Measurements from ENCODE around the gene CEMIP2.
"Not testable (repeated sequence)": the region's sequence is repeated elsewhere in the genome, so short reads cannot be mapped to it uniquely, and the experiment has no call there.

Gene CEMIP2

DNA sequence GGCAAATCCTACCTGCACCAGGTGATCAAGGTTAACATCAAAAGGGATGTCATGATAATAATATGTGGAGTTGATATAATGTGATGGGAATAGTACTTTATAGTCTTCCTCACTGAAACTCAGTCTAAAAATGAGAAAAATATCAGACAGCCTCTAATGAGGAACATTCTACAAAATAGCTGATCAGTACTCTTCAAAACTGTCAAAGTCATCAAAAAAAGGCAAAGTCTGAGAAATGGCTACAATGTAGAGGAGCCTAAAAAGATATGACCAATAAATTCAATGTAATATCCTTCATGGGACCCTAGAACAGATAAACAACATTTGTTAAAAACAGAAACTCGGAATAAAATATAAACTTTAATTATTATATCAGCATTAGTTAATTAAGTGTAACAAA, 95.7 kb downstream of the CEMIP2 start:
- no peak for DNase-seq

DNA sequence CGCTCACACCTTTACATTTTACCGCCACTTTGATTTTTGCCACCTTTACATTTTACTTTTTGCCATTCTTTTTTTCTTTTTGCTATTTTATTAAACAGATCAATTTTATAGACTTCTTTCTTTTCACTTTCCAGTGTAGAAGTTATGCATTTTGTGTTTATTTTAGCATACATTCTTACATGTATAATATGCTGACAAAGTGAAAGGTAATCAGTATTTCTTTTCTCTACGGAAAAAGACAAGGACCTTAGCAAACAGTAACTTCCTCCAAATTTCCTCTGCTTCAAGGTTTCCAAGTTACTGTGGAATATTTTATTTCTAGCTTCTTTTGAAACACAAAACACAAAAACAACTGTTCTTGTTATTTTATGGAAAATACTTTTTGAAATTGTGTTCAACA, 97.0 kb downstream of the CEMIP2 start:
- DNase-seq: no peak

DNA sequence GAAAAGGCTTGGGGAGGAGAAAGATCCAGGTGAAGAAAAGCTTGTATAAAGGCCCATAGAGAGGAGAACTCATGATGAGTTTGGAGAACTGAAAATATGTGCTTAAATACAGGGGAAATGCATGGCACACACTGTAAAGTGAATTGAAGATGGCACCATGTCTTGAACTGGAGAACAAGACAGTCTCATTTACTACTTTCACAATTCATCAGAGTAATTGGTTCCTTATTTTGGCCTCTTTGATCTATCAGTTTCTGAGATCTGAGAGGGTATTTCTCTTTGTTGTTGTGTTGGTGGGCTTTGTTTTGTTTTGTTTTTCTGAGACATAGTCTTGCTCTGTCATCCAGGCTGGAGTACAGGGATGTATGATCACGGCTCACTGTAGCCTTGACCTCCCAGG, 98.2 kb downstream of the CEMIP2 start:
- DNase-seq: no peak

DNA sequence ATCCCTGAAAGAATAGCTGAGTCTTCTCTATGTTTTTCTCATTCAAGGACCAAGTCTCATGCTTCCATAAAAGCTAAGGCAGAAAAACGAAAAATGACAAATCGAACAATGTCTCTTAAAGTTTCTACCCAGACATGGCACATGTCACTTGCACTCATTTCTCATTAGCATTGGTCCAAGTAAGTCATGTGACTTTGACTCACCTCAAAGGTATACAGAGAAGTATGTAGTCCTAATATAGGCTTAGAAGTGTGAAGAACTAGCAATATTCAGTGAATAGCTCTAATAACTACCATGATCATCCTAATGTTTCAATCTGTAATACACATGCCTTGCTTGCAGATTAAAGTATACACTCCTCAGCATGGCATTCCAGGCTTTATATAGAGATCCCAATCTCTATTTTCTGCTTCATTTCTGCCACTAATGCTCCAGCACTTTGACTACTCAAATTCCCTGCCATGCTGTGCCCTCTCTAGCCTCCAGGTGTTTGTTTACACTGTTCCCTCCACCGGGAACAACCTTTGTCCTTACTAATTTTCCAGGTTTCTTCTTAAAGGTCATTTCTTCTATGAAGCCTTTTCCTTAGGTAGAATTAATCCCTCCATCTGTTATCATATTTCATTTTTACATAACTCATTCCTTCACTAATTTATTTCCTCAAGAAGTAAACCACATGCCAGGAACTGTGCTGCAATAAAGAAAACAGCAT, 98.9 kb downstream of the CEMIP2 start:
- no peak for DNase-seq

DNA sequence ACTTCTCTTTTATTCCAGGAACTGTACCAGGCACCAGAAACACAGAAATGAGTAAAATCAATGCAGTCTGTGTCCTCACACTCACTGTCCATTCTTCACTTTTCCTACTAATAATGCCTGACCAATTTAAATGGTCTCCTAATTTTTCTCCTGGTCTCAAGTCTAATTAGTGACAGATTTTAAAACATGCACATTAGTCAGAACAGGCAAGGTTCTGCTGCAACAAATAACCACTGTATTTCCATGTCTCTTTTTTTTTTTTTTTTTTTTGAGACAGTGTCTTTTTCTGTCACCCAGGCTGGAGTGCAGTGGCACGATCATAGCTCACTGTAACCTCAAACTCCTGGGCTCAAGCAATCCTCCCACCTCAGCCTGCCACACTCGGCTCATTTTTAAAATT, 99.6 kb downstream of the CEMIP2 start:
- DNase-seq: no peak

DNA sequence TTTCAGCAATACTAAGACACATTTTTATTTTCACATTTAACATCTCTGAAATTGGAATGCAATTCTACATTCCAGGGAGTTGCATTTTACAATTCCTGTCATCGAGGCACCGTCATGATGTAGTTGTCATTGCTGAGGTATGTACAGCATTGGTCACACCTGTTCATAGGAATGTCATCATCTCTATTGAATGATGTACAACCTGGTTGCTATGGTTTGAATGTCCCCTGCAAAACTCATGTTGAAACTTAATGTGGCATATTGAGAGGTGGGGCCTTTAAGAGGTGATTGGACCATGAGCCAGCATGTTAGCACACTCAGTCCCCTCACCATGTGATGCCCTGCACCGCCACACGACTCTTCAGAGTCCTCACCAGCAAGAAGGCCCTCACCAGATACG, 103.1 kb downstream of the CEMIP2 start:
- no peak for DNase-seq

DNA sequence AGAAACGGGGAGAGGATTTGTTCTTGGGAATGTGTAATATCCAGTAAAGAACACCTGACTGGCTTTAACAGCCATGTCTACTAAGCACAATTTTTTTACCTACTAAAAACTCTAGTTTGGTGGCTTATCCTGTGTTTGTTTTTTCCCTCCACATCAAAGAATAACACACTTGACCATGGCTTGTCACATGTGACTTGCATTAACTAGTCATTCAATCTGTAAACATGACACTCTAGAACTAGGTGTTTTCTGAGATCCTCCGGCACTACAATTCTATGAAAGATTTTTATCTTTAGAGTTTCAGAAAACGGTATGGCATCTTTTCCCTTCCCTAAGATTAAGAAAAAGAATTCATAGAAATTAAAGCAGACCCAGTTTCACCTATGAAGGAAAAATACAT, 103.7 kb downstream of the CEMIP2 start:
- no peak for DNase-seq

DNA sequence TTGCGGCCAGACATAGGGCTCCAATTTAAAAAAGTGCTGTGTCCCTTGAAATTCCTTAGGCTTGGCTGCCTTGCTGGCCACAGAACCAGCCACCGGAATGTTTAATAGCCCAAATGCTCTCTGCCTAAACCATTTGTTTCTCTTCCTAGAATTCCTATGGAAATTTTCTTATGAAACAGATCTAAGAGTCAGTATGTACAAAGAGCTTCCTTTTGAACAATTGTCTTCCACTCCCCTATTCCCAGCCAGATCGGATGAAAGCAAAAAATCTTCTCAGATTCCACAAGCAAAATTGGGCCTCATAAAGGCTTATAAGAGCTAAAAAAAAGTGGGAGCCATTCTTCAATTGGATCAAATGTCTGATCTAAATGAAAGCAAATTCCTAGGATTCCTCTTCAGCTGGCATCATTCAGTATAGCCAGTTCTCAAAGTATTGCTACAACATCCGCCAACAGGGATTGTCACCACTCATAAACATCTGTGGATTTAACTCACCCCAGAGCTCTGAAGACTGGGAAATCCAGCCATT, 104.3 kb downstream of the CEMIP2 start:
- no peak for DNase-seq

DNA sequence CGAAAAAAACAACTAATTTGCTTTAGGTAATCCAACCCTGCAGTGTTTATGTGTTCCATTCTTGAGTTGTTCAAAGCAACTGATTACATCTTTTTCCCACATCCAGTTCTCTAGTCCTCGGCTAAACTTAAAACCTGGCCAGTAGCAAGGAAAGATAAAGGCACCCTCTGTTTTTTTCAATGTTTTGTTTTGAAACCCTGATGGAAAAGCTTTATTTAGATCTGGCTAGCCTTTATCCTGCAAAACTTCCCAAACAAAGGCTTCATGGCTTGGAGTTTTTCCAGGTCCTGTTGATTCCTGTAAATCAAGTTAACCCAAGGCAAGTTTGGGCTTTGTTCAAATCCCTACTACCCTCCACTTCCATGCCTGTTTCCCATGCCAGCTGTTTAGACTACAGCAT, 105.1 kb downstream of the CEMIP2 start:
- DNase-seq: no peak

DNA sequence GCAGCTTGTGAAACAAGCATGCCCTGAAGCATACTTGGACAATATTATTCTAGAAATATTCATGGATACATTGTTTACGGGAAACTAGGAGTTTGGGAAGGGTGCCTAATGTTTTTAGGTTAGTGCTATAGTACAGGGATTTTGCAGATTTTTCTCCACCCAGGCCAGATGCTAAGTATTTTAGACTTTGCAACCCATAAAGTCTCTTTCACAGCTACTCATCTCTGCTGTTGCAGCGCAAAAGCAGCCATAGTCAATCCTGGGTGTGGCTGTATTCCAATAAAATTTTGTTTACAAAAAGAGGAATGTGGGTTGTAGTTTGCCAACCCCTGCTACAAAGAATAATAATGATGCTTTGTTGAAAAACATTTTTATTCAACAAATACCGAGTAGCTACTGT, 106.2 kb downstream of the CEMIP2 start:
- no peak for DNase-seq

DNA sequence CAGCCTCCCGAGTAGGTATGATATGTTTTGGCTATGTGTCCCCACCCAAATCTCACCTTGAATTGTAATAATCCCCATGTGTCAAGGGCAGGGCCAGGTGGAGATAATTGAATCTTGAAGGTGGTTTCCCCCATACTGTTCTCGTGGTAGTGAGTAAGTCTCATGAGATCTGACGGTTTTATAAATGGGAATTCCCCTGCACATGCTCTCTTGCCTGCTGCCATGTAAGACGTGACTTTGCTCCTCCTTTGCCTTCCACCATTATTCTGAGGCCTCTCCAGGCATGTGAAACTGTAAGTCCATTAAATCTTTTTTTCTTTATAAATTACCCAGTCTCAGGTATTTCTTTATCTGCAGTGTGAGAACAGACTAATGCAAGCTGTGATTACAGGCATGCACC, 111.0 kb downstream of the CEMIP2 start:
- DNase-seq: not testable (repeated sequence)

DNA sequence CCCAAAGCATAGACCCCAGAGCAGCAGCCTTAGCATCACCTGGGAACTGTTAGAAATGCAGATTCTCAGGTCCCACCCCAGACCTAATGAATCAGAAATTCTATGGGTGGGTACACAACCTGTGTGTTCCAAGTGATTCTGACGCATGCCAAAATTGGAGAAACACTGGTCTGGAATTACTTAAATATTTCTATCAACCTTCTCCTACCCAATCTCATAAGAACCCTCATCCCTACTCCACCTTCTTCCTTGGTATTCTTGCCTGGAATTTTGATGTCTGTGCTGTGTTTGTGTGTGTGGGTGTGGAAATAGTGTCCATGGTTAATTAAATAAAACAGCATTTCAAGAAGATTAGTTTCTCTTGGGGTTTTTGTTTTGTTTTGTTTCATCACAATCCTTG, 111.8 kb downstream of the CEMIP2 start:
- no peak for DNase-seq

DNA sequence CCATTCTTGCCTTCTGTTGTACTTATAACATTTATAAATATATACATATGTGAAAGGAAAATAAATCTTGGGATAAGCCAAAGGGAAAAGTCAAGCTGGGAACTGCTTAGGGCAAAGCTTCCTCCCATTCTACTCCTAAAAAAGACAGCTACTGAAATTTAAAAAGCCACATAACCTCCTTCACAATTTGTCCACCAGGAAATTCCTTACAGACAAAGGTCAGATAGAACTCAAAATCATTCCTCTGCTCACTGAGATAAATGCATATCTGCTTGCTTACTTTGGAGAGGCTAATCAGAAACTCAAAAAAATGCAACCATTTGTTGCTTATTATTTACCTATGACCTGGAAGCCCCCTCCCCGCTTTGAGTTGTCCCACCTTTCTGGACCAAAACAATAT, 112.5 kb downstream of the CEMIP2 start:
- no peak for DNase-seq

DNA sequence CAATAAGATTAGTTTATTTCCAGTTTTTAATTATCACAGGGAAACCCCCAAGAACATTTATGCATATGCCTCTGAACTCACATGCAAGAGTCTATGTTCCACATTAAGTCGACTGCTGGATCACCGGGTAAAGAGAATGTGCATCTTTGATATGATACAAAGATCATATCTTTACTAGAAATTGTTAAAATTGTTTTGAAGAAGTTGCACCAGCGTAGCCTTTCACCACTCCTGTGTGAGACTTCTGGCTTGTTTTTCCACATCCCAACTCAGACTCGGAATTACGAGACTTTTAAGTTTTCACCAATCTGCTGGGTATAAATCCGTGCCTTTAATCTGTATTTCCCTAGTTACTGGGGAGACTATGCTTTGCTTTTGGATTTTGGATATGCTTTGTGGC, 113.2 kb downstream of the CEMIP2 start:
- DNase-seq: no peak

DNA sequence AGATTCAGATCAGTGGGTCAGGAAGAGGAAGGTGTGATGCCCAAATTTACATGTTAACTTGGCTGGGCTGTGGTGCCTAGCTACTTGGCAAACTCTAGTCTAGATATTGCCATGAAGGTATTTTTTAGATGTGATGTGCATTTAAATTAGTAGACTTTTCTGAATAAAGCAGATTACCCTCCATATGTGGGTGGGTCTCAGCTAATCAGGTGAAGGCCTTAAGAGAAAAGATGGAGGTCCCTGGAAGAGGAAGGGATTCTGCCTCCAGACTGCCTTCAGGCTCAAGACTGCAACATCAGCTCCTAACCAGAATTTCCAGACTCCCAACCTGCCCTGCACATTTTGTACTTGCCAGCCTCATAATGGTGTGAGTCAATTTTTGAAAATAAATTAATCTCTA, 115.8 kb downstream of the CEMIP2 start:
- DNase-seq: no peak

DNA sequence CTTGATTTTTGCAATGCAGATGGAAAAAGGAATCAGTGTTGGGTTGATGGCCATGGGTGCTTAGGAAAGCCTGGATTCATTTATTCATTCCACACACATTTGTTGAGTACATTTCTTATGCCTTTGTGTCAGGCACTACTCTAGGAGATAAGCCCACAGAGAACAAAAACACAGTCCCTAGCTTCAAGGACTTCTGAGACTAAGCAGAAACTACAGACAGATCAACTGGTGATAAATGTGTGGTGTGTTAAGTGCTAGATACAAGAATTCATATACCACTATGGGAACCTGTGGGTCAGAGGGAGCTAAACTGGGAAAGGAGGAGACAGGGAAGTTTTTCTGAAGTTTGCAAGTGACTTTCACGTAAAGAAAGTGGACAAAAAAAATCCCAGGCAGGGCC, 119.9 kb downstream of the CEMIP2 start:
- no peak for DNase-seq

DNA sequence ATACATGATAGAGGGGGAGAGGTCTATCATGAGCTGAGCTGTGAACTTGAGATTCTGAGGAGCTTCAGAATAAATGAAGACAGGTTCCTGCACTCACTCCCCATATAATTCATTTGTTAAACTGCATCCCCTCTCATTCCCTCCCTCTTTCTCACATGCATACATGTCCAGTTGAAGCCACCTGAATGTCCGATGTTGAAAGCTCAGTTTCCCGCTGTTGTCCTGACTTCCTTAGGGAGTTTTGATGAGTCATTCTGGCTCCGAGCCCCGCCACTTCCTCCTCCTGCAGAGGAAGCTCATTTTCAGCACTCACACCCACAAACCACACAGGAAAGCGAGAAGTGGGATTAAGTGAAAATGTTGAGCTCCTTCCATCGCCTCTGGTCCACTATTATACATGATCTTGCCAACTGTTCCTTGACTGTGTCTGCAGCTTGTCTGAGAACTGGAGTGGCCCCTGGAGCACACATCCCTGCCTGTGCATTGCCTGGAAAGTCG, 121.2 kb downstream of the CEMIP2 start:
- DNase-seq: peak; percentile 6

DNA sequence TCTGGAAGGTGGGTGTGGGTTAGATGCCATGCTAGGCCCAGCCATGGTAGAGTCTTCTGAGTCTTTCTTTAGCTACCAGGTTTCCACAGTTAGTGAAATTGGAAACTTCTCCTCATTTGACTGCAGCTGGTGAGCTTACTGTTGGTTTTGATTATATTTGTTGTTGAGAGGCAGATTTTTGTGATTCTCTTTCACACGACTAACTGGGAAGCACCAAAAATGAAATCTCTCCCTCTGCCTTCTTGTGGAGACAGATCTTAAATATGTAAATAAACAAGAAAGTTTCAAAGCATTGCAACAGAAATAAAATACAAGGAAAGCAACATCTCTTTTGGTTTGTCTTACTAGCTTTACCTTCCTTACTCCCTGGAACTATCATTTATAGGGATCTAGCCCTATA, 122.2 kb downstream of the CEMIP2 start:
- no peak for DNase-seq

DNA sequence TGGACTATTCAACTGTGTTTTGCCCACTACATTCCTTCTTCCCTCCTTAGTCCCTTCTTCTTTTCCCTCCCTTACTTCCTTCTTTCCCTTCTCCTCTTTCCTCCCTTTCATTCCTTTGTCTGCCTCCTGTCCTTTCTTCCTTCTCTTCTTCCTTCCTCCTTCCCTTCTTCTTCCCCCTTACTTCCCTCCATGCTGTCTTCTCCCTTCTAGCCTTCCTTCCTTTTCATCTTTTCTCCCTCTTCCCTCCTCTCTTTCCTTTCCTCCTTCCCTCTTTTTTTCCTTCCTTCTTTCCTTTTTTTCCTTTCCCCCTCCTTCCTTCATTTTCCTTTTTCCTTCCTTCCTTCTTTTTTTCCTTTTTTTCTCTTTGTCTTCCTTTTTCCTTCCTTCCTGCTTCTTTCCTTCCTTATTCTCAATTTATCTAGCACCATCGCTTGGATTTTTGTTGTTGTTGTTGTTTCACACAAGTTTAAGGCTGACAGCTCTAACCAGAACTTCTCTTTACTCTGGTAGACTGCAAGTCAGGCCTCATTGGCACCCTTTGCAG, 123.4 kb downstream of the CEMIP2 start:
- DNase-seq: no peak

DNA sequence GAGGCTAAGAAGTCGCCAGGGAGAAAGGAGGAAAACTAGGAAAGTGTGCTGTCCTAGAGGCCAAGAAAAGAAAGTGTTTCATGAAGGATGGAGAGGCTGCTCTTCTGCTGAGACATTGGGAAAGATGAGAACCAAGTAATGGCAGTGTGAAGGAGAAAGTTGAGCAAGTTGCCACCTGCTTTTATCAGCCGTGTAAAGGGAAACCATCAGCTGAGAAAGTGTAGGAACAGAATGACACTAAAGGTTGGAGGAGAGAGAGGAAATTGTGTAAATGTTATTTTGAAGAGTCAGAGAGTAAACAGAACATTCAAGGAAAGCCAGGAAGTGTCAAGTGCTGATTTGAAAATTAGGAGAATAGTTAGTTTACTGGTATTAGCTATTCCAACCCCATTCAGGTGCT, 125.0 kb downstream of the CEMIP2 start:
- DNase-seq: no peak

DNA sequence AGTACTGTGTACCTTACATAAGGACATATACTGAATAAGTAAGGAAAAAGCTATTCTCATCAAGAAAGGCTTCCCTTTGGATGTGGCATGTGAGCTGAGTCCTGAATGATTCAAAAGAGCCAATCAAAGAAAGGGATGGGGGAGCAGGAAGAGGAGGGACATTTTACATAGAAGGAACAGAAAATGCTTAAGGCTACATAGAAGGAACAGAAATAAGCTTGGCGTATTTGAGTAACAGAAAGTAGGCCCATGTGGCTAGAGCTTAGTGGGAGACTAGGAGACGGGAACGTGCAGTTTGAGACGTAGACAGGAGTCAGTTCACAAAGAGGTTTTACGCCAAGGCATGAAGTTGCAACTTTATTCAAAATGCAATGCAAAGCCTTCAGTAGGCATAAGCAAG, 126.3 kb downstream of the CEMIP2 start:
- DNase-seq: no peak

DNA sequence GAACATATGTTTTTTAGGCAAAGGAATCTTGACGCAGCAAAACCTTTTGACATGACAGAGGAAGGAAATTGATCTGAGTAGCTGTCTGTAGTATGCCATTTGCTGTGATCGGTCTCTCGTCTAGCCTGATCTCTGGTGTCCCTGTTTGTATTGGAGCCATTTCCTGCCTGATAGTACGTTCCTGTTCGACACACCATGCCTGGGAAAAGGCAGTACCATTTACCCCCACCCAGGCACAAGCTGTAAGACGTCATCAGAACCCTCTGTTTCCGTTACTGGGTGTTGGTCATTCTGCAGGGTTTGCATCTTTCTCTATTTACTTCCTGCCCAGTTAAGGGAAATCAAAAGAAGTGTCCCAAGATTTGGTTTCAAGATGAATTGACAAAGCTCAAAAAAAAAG, 129.7 kb downstream of the CEMIP2 start:
- DNase-seq: peak; percentile 5

DNA sequence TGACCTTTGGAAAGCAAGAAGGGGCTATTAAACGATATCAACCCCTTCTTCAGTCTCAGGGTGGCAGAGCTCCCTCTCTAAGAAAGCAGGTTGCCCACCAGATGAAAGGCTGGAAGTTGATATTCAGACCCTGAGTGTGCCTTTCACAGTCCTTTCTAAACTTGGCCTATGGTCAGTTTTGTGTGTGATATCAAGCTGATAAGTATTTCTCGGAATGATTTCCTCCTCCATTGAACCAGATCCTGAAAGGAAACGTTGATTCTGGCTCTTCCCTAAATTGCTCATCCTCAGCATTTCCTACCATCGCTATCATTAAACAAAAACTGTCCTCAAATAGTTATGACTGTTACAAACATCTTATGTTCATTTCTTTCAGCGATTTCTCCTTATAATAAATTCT, 130.4 kb downstream of the CEMIP2 start:
- DNase-seq: no peak

DNA sequence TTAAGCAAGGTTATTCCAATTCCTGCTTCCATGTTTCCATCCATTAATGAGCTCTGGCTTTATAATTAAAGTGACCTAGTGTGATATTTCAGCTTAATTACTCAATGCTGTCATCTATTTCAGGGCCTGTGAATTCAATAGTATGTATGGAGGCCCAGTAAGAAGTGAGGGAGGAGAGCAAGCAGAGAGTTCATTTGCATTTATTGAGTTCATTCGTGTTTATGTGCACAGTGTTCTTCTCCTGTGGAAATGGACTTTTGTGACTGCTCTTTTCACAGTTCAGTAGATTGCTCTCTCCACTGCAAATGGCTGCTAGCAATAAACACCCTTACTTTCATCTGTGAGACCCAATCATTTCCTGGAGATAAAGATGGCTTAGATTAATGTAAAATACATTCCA, 130.9 kb downstream of the CEMIP2 start:
- no peak for DNase-seq
